SK-N-SH (cell line): ENCODE results near the gene VIPR2. TPM values are rescaled to one million over a fixed set of nuclear protein-coding genes. Genes with fewer than 3 reads are reported as not detected.

Experiments
- CTCF ChIA-PET: fragments of 300-600, 350-600 bp; formaldehyde crosslinking; extraction: SDS; loops from one replicate; lab custom pipeline; 2021; lab: Yijun Ruan, JAX
- POLR2A ChIA-PET: fragments of 350-600 bp; sonication (Branson Sonifier 250); formaldehyde crosslinking; extraction: SDS; loops from one replicate; lab custom pipeline; 2020; ENCODE audit warnings: antibody characterized with exemption, inconsistent platforms; lab: Yijun Ruan, JAX
- DNase-seq: peaks from one replicate; pipeline ENCODE4 v3.0.0; 2012
- H2AFZ ChIP-seq: fragments of 200-600 bp; sonication (generic); 2 replicates; pipeline ENCODE4 v1.8.1; 2016; ENCODE audit warnings: antibody characterized with exemption, mild to moderate bottlenecking, low read depth
- H3F3A ChIP-seq: fragments of 200-600 bp; sonication (generic); replicated peaks from 2 replicates; pipeline ENCODE3; 2016; ENCODE audit warnings: antibody characterized with exemption, mild to moderate bottlenecking; ENCODE audit not compliant: insufficient read depth
- H3K27ac ChIP-seq, 2 experiments: fragments of 200-500 bp in 1 of 2; fragments of 200-600 bp in 1 of 2; sonication (Bioruptor generic) in 1 of 2; sonication (generic), shearing (Covaris generic) in 1 of 2; 2 replicates each; pipeline versions ENCODE4 v1.5.1 to v1.6.1; 2014 to 2016; ENCODE audit warnings: low read depth in 2 of 2, inconsistent platforms in 1 of 2, low read length in 1 of 2, mild to moderate bottlenecking in 1 of 2, mixed read lengths in 1 of 2
- H3K27me3 ChIP-seq: fragments of 200-600 bp; sonication (generic), shearing (Covaris generic); 2 replicates; pipeline ENCODE4 v1.6.1; 2016; ENCODE audit warnings: mixed run types; ENCODE audit not compliant: insufficient read depth
- H3K36me3 ChIP-seq, 2 experiments: fragments of 200-500 bp in 1 of 2; fragments of 200-600 bp in 1 of 2; sonication (Bioruptor generic) in 1 of 2; sonication (generic) in 1 of 2; replicated peaks in 1 of 2; 2 replicates each; pipeline versions ENCODE3 to v1.5.1; 2014 to 2016; ENCODE audit warnings: low read length in 1 of 2, mild to moderate bottlenecking in 1 of 2; ENCODE audit not compliant: insufficient read depth in 2 of 2, control insufficient read depth in 1 of 2
- H3K4me1 ChIP-seq, 2 experiments: fragments of 200-500 bp in 1 of 2; fragments of 200-600 bp in 1 of 2; sonication (Bioruptor generic) in 1 of 2; sonication (generic), shearing (Covaris generic) in 1 of 2; 2 replicates each; pipeline versions ENCODE4 v1.5.1 to v1.6.1; 2014 to 2016; ENCODE audit warnings: low read depth in 1 of 2, low read length in 1 of 2, mixed run types in 1 of 2; ENCODE audit not compliant: insufficient read depth in 2 of 2, control insufficient read depth in 1 of 2
- H3K4me2 ChIP-seq: fragments of 200-600 bp; sonication (generic), shearing (Covaris generic); 2 replicates; pipeline ENCODE4 v1.6.1; 2017; ENCODE audit warnings: mixed run types
- H3K4me3 ChIP-seq, 2 experiments: fragments of 200-500 bp in 1 of 2; fragments of 200-600 bp in 1 of 2; sonication (Bioruptor generic) in 1 of 2; sonication (generic), shearing (Covaris generic) in 1 of 2; 2 replicates each; pipeline versions ENCODE4 v1.5.1 to v1.8.1; 2014 to 2016; ENCODE audit warnings: low read depth in 2 of 2, inconsistent platforms in 1 of 2, low read length in 1 of 2, mild to moderate bottlenecking in 1 of 2, mixed read lengths in 1 of 2, moderate library complexity in 1 of 2
- H3K79me2 ChIP-seq: fragments of 200-600 bp; sonication (generic); 2 replicates; pipeline ENCODE4 v1.8.1; 2017; ENCODE audit warnings: mild to moderate bottlenecking; ENCODE audit not compliant: insufficient read depth
- H3K9ac ChIP-seq: fragments of 200-600 bp; sonication (generic); 2 replicates; pipeline ENCODE4 v1.6.1; 2017; ENCODE audit warnings: mixed run types
- H3K9me2 ChIP-seq: fragments of 200-600 bp; sonication (generic); 2 replicates; pipeline ENCODE4 v1.6.1; 2017; ENCODE audit warnings: mixed run types
- H3K9me3 ChIP-seq: fragments of 200-600 bp; sonication (generic); 2 replicates; pipeline ENCODE4 v1.6.1; 2017; ENCODE audit warnings: mixed run types, mild to moderate bottlenecking, moderate library complexity
- H4K20me1 ChIP-seq: fragments of 200-600 bp; sonication (generic); 2 replicates; pipeline ENCODE4 v1.6.1; 2017; ENCODE audit warnings: mild to moderate bottlenecking, mixed run types; ENCODE audit not compliant: insufficient read depth
- ELF1 ChIP-seq: IDR thresholded peaks from 2 replicates; pipeline ENCODE4 v1.4.0; 2012
- EP300 ChIP-seq, 2 experiments: IDR thresholded peaks; 2 replicates each; pipeline versions ENCODE4 v1.4.0 to v1.6.1; 2012; ENCODE audit warnings: borderline replicate concordance in 1 of 2, low read depth in 1 of 2, low read length in 1 of 2
- FOSL2 ChIP-seq: IDR thresholded peaks from 2 replicates; pipeline ENCODE4 v1.4.0; 2012; ENCODE audit warnings: low read depth, mild to moderate bottlenecking, moderate library complexity, borderline replicate concordance
- JUND ChIP-seq: IDR thresholded peaks from 2 replicates; pipeline ENCODE4 v1.4.0; 2012
- MAX ChIP-seq: IDR thresholded peaks from 2 replicates; pipeline ENCODE4 v1.4.0; 2012; ENCODE audit warnings: low read depth
- MXI1 ChIP-seq: IDR thresholded peaks from 2 replicates; pipeline ENCODE4 v1.6.1; 2012; ENCODE audit warnings: mild to moderate bottlenecking, low read depth, low read length, improper control_type of control experiment
- NRF1 ChIP-seq: IDR thresholded peaks from 2 replicates; pipeline ENCODE4 v1.6.1; 2012; ENCODE audit warnings: low read depth, mild to moderate bottlenecking, low read length
- PBX3 ChIP-seq: IDR thresholded peaks from 2 replicates; pipeline ENCODE4; 2012
- POLR2AphosphoS5 ChIP-seq: IDR thresholded peaks from 2 replicates; pipeline ENCODE4 v1.6.1; 2012; ENCODE audit warnings: low read depth, low read length
- RAD21 ChIP-seq: IDR thresholded peaks from 2 replicates; pipeline ENCODE4 v1.6.1; 2012; ENCODE audit warnings: mild to moderate bottlenecking, low read length
- RXRA ChIP-seq: IDR thresholded peaks from 2 replicates; pipeline ENCODE4 v1.4.0; 2012; ENCODE audit warnings: low read depth, mild to moderate bottlenecking, borderline replicate concordance
- SMC3 ChIP-seq: IDR thresholded peaks from 2 replicates; pipeline ENCODE4 v1.6.1; 2012; ENCODE audit warnings: low read depth, low read length, improper control_type of control experiment
- TCF12 ChIP-seq: IDR thresholded peaks from 2 replicates; pipeline ENCODE4 v1.4.0; 2012
- USF2 ChIP-seq: fragments of 150-350 bp; IDR thresholded peaks from 2 replicates; pipeline ENCODE4 v1.6.1; 2017; ENCODE audit warnings: antibody characterized with exemption, low read length, low read depth, borderline replicate concordance
- WGBS: methylation state at CpG from one replicate; pipeline ENCODE4 v1.1.6; 2017; ENCODE audit warnings: low lambda C conversion rate; 5-methylcytosine and 5-hydroxymethylcytosine counted together
- polyA plus RNA-seq, 3 experiments: library from polyadenylated mRNA; depleted of rRNA; stranded (reverse); fragments of >200 nt; gene quantifications; 2 replicates each; pipeline ENCODE4 v1.2.3, GENCODE V29; 2012
- TF ChIP-seq, protein P1 (sequence below): IDR thresholded peaks from 2 replicates; pipeline ENCODE4 v1.4.0; 2012; ENCODE audit warnings: low read depth, borderline replicate concordance
- TF ChIP-seq, protein P2 (sequence below): IDR thresholded peaks from 2 replicates; pipeline ENCODE4 v1.4.0; 2012; ENCODE audit warnings: low read depth, borderline replicate concordance

VIPR2 gene
- polyA plus RNA-seq, 1 of the 3 experiments (the other 2 are of a cell fraction), result not detected

- Histone ChIP-seq H3K79me2 (no peaks in the 10 kb centered on the region), H3K4me1 (peaks cover 0 to 7% of the 10 kb centered on the region in 2 experiments; a peak in 1 of 4 replicates), H3K36me3 (no peaks in the 10 kb centered on the region), H3K9me3 (no peaks in the 10 kb centered on the region), H3K4me2 (no peak overlapping the region), H4K20me1 (no peaks in the 10 kb centered on the region), H3K9ac (no peak overlapping the region), H2AFZ (no peak overlapping the region), H3K4me3 (no peak overlapping the region), H3K27ac (no peak overlapping the region), H3K27me3 (no peaks in the 10 kb centered on the region), H3K9me2 (no peaks in the 10 kb centered on the region), H3F3A (no peaks in the 10 kb centered on the region)
- WGBS, result 39% methylated on average over 17 of the region's 17 CpGs
- TF ChIP-seq MXI1 (no peak), USF2 (no peak), SMC3 (no peak), MAX (no peak), RXRA (no peak), EP300 (IDR thresholded peaks at IDR 0.05; ENCODE audit: borderline replicate concordance in 1 of 2, low read depth in 1 of 2, low read length in 1 of 2) (no peak), NRF1 (no peak), PBX3 (no peak), JUND (no peak), ELF1 (no peak), RAD21 (no peak), POLR2AphosphoS5 (no peak), TCF12 (no peak), FOSL2 (no peak)
- TF ChIP-seq, protein P1, sequence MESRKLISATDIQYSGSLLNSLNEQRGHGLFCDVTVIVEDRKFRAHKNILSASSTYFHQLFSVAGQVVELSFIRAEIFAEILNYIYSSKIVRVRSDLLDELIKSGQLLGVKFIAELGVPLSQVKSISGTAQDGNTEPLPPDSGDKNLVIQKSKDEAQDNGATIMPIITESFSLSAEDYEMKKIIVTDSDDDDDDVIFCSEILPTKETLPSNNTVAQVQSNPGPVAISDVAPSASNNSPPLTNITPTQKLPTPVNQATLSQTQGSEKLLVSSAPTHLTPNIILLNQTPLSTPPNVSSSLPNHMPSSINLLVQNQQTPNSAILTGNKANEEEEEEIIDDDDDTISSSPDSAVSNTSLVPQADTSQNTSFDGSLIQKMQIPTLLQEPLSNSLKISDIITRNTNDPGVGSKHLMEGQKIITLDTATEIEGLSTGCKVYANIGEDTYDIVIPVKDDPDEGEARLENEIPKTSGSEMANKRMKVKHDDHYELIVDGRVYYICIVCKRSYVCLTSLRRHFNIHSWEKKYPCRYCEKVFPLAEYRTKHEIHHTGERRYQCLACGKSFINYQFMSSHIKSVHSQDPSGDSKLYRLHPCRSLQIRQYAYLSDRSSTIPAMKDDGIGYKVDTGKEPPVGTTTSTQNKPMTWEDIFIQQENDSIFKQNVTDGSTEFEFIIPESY, result no peak
- TF ChIP-seq, protein P2, sequence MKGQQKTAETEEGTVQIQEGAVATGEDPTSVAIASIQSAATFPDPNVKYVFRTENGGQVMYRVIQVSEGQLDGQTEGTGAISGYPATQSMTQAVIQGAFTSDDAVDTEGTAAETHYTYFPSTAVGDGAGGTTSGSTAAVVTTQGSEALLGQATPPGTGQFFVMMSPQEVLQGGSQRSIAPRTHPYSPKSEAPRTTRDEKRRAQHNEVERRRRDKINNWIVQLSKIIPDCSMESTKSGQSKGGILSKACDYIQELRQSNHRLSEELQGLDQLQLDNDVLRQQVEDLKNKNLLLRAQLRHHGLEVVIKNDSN, result no peak
- ChIA-PET CTCF (interaction anchor here (1.3 to 1.4 kb wide), 2 partner anchors 16 to 40 kb away, joined by 3 to 5 read pairs; no protein-coding TSS in a partner anchor), POLR2A (no interaction called here)
- DNase-seq, result no peak
Measured at GRCh38 chr7:159070431-159071148, 74.1 kb downstream of the VIPR2 start.
